PC-9 (cell line): ENCODE results near the gene TNFRSF1A. TPM values are rescaled to one million over a fixed set of nuclear protein-coding genes. Genes with fewer than 3 reads are reported as not detected.

ENCODE experiments used
- BruUV-seq: library from RNA; stranded (reverse); fragments of 400-500 nt; replicated peaks from 2 replicates; lab custom pipeline; 2021; lab: Mats Ljungman, UMichigan
- CTCF ChIA-PET: fragments of 300-600 bp; sonication (Branson Sonifier 250); formaldehyde crosslinking; loops from one replicate; lab custom pipeline; 2022; ENCODE audit warnings: antibody characterized with exemption; lab: Charles Lee
- POLR2A ChIA-PET: fragments of 300-600 bp; sonication (Branson Sonifier 250); formaldehyde crosslinking; loops from one replicate; lab custom pipeline; 2022; ENCODE audit warnings: antibody characterized with exemption; ENCODE audit not compliant: unreplicated experiment; lab: Charles Lee
- DNase-seq, 2 experiments: peaks; one replicate each; pipeline versions ENCODE4 v3.0.0 to v3.0.0-alpha.2; 2015 to 2022; ENCODE audit warnings: mixed read lengths in 1 of 2
- H2AFZ ChIP-seq: fragments of 200-600 bp; sonication (generic); 2 replicates; pipeline ENCODE4 v1.8.1; 2017; ENCODE audit warnings: antibody characterized with exemption
- H3F3A ChIP-seq: fragments of 200-600 bp; sonication (generic); 2 replicates; pipeline ENCODE4 v1.8.1; 2017; ENCODE audit warnings: antibody characterized with exemption, mild to moderate bottlenecking, low read depth; ENCODE audit not compliant: insufficient read depth
- H3K27ac ChIP-seq: fragments of 200-600 bp; sonication (generic); 2 replicates; pipeline ENCODE4 v1.6.1; 2016; ENCODE audit warnings: mixed run types
- H3K27me3 ChIP-seq: fragments of 200-600 bp; sonication (generic); 2 replicates; pipeline ENCODE4 v1.6.1; 2016; ENCODE audit warnings: low read depth, mixed run types; ENCODE audit not compliant: insufficient read depth
- H3K36me3 ChIP-seq: fragments of 200-600 bp; sonication (generic); 2 replicates; pipeline ENCODE4 v1.6.1; 2016; ENCODE audit warnings: low read depth, mixed run types
- H3K4me1 ChIP-seq: fragments of 200-600 bp; sonication (generic); replicated peaks from 2 replicates; pipeline ENCODE4 v1.6.1; 2016; ENCODE audit warnings: mixed run types; ENCODE audit not compliant: insufficient read depth
- H3K4me2 ChIP-seq: fragments of 200-600 bp; sonication (generic); 2 replicates; pipeline ENCODE4 v1.6.1; 2017; ENCODE audit warnings: mixed run types
- H3K4me3 ChIP-seq: fragments of 200-600 bp; sonication (generic); 2 replicates; pipeline ENCODE4 v1.6.1; 2016; ENCODE audit warnings: mixed run types
- H3K79me2 ChIP-seq: fragments of 200-600 bp; sonication (generic); 2 replicates; pipeline ENCODE4 v1.6.1; 2017; ENCODE audit warnings: low read depth, mixed run types
- H3K9me2 ChIP-seq: fragments of 200-600 bp; sonication (generic); 2 replicates; pipeline ENCODE4 v1.8.1; 2017; ENCODE audit warnings: mild to moderate bottlenecking; ENCODE audit not compliant: insufficient read depth
- H3K9me3 ChIP-seq: fragments of 200-600 bp; sonication (generic); 2 replicates; pipeline ENCODE4 v1.8.1; 2016; ENCODE audit warnings: low read depth; ENCODE audit not compliant: insufficient read depth
- H4K20me1 ChIP-seq: fragments of 200-600 bp; sonication (generic); 2 replicates; pipeline ENCODE4 v1.8.1; 2017; ENCODE audit not compliant: insufficient read depth
- EZH2 ChIP-seq: fragments of 200-600 bp; sonication (generic); IDR thresholded peaks from 2 replicates; pipeline ENCODE4 v1.8.0; 2017; ENCODE audit warnings: antibody characterized with exemption, low read depth
- intact Hi-C: fragments of 100-400 bp; cut with micrococcal nuclease; formaldehyde crosslinking; loops from one replicate; pipeline ENCODE4 v1.10.0; 2022; ENCODE audit not compliant: unreplicated experiment
- total RNA-seq: library from RNA; stranded (reverse); gene quantifications from 2 replicates; pipeline ENCODE4 v1.2.3, GENCODE V29; 2021
- TF ChIP-seq, protein P1 (sequence below): fragments of 200-600 bp; sonication (generic); conservative IDR thresholded peaks from 2 replicates; pipeline ENCODE4 v1.6.1; 2017; ENCODE audit warnings: mixed run types, antibody characterized with exemption, mild to moderate bottlenecking, moderate library complexity

The TNFRSF1A gene
- total RNA-seq, 1 experiment from 2014 or later: 165 TPM

DNA sequence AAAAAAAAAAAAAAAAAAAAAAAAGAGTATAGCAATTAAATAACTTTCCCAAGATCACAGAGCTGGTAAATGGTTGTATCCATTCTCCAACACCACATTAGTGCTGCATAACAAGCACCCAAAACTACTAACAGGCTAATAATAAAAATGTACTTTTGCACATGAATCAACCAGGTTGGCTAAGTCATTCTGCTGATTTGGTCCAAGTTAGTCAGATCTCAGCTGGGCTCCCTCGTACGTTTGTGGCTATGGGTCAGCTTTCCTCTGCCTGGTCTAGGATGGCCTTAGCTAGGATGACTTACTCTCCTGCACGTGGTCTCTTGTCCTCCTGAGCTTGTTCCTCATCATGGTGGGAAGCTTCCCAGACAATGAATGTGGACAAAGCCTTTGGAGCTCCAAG is 39.3 kb downstream of the TNFRSF1A start:
- no peak for DNase-seq
- ChIA-PET POLR2A (interaction anchor here (0.6 kb wide), 1 partner anchor 246 kb away, joined by 27 read pairs; no protein-coding TSS in a partner anchor), CTCF (interaction anchor here (0.6 to 0.7 kb wide), 4 partner anchors 249 to 777 kb away, joined by 4 to 7 read pairs (median 6); no protein-coding TSS in a partner anchor)
- Histone ChIP-seq H3K9me2 (no peaks in the 10 kb centered on the region), H3K4me2 (no peak overlapping the region), H2AFZ (no peak overlapping the region), H3K27ac (no peak overlapping the region), H3K4me3 (no peak overlapping the region), H4K20me1 (no peaks in the 10 kb centered on the region), H3K36me3 (no peaks in the 10 kb centered on the region), H3K4me1 (peaks cover 19% of the 10 kb centered on the region), H3F3A (peaks cover 13% of the 10 kb centered on the region; the same call in 1 of the 2 replicates), H3K27me3 (no peaks in the 10 kb centered on the region), H3K9me3 (no peaks in the 10 kb centered on the region), H3K79me2 (no peaks in the 10 kb centered on the region)
- intact Hi-C loops: no loop called here
- no TSS peak for BruUV-seq
- TF ChIP-seq EZH2: no peak
- TF ChIP-seq, protein P1, sequence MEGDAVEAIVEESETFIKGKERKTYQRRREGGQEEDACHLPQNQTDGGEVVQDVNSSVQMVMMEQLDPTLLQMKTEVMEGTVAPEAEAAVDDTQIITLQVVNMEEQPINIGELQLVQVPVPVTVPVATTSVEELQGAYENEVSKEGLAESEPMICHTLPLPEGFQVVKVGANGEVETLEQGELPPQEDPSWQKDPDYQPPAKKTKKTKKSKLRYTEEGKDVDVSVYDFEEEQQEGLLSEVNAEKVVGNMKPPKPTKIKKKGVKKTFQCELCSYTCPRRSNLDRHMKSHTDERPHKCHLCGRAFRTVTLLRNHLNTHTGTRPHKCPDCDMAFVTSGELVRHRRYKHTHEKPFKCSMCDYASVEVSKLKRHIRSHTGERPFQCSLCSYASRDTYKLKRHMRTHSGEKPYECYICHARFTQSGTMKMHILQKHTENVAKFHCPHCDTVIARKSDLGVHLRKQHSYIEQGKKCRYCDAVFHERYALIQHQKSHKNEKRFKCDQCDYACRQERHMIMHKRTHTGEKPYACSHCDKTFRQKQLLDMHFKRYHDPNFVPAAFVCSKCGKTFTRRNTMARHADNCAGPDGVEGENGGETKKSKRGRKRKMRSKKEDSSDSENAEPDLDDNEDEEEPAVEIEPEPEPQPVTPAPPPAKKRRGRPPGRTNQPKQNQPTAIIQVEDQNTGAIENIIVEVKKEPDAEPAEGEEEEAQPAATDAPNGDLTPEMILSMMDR: no peak

DNA sequence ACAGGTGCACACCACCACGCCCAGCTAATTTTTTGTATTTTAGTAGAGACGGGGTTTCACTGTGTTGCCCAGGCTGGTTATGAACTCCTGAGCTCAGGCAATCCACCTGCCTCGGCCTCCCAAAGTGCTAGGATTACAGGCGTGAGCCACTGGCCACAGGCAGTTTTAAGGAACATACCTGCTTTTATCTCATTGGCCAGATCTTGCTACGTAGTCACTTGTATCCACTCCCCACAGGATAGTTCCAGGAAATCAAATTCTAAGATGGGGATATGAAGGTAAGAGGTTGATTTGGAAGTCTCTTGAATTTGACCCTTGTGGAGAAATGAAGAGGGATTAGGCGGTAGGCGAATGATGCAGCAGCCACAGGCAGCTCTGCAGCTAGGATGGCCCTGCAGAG is 40.2 kb downstream of the TNFRSF1A start:
- Histone ChIP-seq H3K9me2 (no peaks in the 10 kb centered on the region), H3K27ac (no peak overlapping the region), H2AFZ (no peak overlapping the region), H3K27me3 (no peaks in the 10 kb centered on the region), H3K9me3 (no peaks in the 10 kb centered on the region), H3K79me2 (no peaks in the 10 kb centered on the region), H3K4me3 (no peak overlapping the region), H3F3A (peaks cover 14% of the 10 kb centered on the region), H3K36me3 (no peaks in the 10 kb centered on the region), H3K4me1 (peaks cover 22% of the 10 kb centered on the region), H4K20me1 (no peaks in the 10 kb centered on the region), H3K4me2 (no peak overlapping the region)
- TF ChIP-seq, protein P1: no peak
- TF ChIP-seq EZH2: no peak
- POLR2A ChIA-PET: interaction anchor here (0.6 kb wide), 1 partner anchor 232 kb away, joined by 51 read pairs; the partner anchor contains the start of gene GAPDH
- DNase-seq: no peak
- CTCF ChIA-PET: no interaction called here
- intact Hi-C loops: no loop called here
- no TSS peak for BruUV-seq

DNA sequence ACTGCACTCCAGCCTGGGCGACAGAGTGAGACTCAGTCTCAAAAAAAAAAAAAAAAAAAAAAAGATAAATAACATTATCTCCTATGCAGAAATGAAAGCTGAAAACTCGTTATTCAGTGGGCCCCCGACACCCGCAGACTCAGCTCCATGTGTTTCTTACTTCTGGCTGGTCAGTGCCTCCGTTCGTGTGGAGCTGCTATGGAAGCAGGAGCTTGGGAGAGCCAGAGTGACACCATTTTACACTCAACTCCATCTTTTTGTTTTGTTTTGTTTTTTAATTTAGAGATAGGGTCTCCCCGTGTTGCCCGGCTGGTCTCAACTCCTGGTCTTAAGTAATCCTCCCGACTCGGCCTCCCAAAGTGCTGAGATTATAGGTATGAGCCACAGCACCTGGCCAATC is 44.7 kb downstream of the TNFRSF1A start:
- ChIA-PET POLR2A (interaction anchor here (0.5 to 0.6 kb wide), 5 partner anchors 14 to 209 kb away, joined by 3 to 25 read pairs (median 4); partner anchors contain the start of gene SCNN1A), CTCF (interaction anchor here (0.6 to 1.1 kb wide), 2 partner anchors 13 to 309 kb away, joined by 3 to 4 read pairs; no protein-coding TSS in a partner anchor)
- intact Hi-C loops: no loop called here
- peak in 1 of 2 experiments; percentile 0 for DNase-seq
- no peaks in the 10 kb centered on the region for H3K36me3 ChIP-seq
- no peaks in the 10 kb centered on the region for H3K9me3 ChIP-seq
- H2AFZ ChIP-seq: no peak overlapping the region
- H3K27me3 ChIP-seq: no peaks in the 10 kb centered on the region
- no TSS peak for BruUV-seq
- TF ChIP-seq, protein P1: no peak
- no peak for TF ChIP-seq EZH2
- H3K4me3 ChIP-seq: no peak overlapping the region
- no peak overlapping the region for H3K4me2 ChIP-seq
- no peak overlapping the region for H3K27ac ChIP-seq
- H3K4me1 ChIP-seq: peaks cover 58% of the 10 kb centered on the region
- no peaks in the 10 kb centered on the region for H4K20me1 ChIP-seq
- H3K79me2 ChIP-seq: no peaks in the 10 kb centered on the region
- peaks cover 43% of the 10 kb centered on the region for H3F3A ChIP-seq
- no peaks in the 10 kb centered on the region for H3K9me2 ChIP-seq
